Loucy (cell line): Measurements from ENCODE around the gene BMF.
A peak's percentile ranks its signal among the peaks of the same experiment; 100 is the strongest.

Experiments
- H2AFZ ChIP-seq: fragments of 200-600 bp; sonication (generic); 2 replicates; pipeline ENCODE4 v1.6.0; 2016; ENCODE audit warnings: antibody characterized with exemption, mild to moderate bottlenecking, low read length, moderate library complexity
- H3F3A ChIP-seq: fragments of 200-600 bp; 2 replicates; pipeline ENCODE4 v1.6.0; 2016; ENCODE audit warnings: antibody characterized with exemption, low read depth, mild to moderate bottlenecking
- H3K27me3 ChIP-seq: fragments of 200-600 bp; sonication (generic); 2 replicates; pipeline ENCODE4 v1.6.1; 2014; ENCODE audit warnings: low read length, mild to moderate bottlenecking; ENCODE audit not compliant: insufficient read depth, poor library complexity, severe bottlenecking
- H3K36me3 ChIP-seq: fragments of 200-600 bp; sonication (generic); 2 replicates; pipeline ENCODE4 v1.6.1; 2016; ENCODE audit warnings: low read length; ENCODE audit not compliant: insufficient read depth
- H3K4me1 ChIP-seq: fragments of 200-600 bp; sonication (generic); 2 replicates; pipeline ENCODE4 v1.5.1; 2014; ENCODE audit warnings: low read length, mild to moderate bottlenecking; ENCODE audit not compliant: insufficient read depth, poor library complexity, severe bottlenecking
- H3K4me2 ChIP-seq: fragments of 200-600 bp; sonication (generic); 2 replicates; pipeline ENCODE4 v1.6.0; 2014; ENCODE audit warnings: antibody characterized with exemption, low read length, low read depth, mild to moderate bottlenecking; ENCODE audit not compliant: poor library complexity, severe bottlenecking
- H3K4me3 ChIP-seq: fragments of 200-600 bp; sonication (generic); 2 replicates; pipeline ENCODE4 v1.5.1; 2014; ENCODE audit warnings: low read length, mild to moderate bottlenecking, mixed read lengths; ENCODE audit not compliant: poor library complexity, severe bottlenecking
- H3K79me2 ChIP-seq: fragments of 200-600 bp; sonication (generic); 2 replicates; pipeline ENCODE4 v1.6.1; 2014; ENCODE audit warnings: low read length; ENCODE audit not compliant: insufficient read depth
- H3K9ac ChIP-seq: fragments of 200-600 bp; sonication (generic); 2 replicates; pipeline ENCODE4 v1.6.0; 2014; ENCODE audit warnings: mild to moderate bottlenecking, low read depth, low read length, moderate library complexity; ENCODE audit not compliant: poor library complexity, severe bottlenecking
- H3K9me2 ChIP-seq: fragments of 200-600 bp; sonication (generic); replicated peaks from 2 replicates; pipeline ENCODE4 v1.6.1; 2016; ENCODE audit warnings: low read depth, low read length, mixed read lengths
- H3K9me3 ChIP-seq: fragments of 200-600 bp; sonication (generic); 2 replicates; pipeline ENCODE4 v1.6.1; 2014; ENCODE audit warnings: mild to moderate bottlenecking, antibody characterized with exemption, low read length, low read depth; ENCODE audit not compliant: insufficient read depth
- H4K20me1 ChIP-seq: fragments of 200-600 bp; sonication (generic); 2 replicates; pipeline ENCODE4 v1.6.0; 2014; ENCODE audit warnings: antibody characterized with exemption, low read length, mild to moderate bottlenecking; ENCODE audit not compliant: insufficient read depth, poor library complexity, severe bottlenecking
- EZH2phosphoT487 ChIP-seq: fragments of 200-600 bp; IDR thresholded peaks from 2 replicates; pipeline ENCODE4 v1.6.1; 2018; ENCODE audit warnings: antibody characterized with exemption, mild to moderate bottlenecking, moderate library complexity, borderline replicate concordance
- TF ChIP-seq, protein P1 (sequence below): fragments of 200-600 bp; sonication (generic); conservative IDR thresholded peaks from 2 replicates; pipeline ENCODE4 v1.5.1; 2014; ENCODE audit warnings: mild to moderate bottlenecking, antibody characterized with exemption, low read length

The BMF gene

DNA sequence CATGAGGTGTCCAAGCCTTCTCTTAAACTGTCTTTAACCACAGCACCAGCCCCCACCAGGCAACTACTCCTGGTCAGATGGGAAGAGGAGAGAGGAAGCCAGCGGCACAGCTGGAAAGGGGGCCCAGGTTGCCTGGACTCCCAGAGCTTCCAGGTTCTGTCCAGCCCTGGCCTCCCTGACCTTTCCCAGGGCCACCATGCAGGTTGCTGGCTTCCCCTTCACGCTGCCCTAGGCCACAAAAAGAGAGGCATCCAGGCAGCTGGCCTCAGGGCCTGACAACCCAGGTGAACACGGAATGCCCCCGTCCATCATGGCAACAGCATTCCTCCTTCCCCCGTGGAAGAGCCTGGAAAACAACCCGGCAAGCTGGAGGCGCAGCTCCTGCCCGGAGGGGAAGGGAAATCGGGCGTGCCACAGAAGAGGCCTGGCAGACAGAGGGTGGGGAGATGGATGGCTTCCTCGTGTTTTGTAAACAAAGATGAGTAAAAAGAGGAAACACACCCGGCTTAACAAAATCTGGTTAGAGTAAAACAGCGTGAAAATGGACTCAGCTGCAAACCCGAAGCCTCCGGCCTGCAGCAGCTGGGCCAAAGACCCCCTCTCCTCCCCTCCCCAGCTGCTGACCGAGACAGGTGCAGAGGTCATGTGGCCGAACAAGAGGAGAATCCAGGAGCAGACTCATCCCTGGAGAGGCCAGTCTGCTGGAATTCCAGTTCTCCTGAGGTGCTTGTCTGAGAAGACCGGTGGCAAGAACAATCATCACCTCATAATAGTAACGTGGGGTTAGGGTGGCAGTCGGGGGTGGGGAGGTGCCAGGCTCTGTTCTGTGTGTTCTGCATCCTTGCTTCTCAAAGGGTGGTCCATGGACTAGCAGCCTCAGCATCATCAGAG lies 15.5 kb downstream of the BMF start:
- H3K9ac ChIP-seq, result peak overlapping the region; percentile 34
- no peak overlapping the region for H3K4me2 ChIP-seq
- no peak overlapping the region for H3K4me3 ChIP-seq
- H2AFZ ChIP-seq, result no peak overlapping the region
- no peaks in the 10 kb centered on the region for H3K79me2 ChIP-seq
- no peaks in the 10 kb centered on the region for H3K9me3 ChIP-seq
- H3K36me3 ChIP-seq, result peaks cover 12% of the 10 kb centered on the region; the same call in 1 of the 2 replicates
- TF ChIP-seq, protein P1, sequence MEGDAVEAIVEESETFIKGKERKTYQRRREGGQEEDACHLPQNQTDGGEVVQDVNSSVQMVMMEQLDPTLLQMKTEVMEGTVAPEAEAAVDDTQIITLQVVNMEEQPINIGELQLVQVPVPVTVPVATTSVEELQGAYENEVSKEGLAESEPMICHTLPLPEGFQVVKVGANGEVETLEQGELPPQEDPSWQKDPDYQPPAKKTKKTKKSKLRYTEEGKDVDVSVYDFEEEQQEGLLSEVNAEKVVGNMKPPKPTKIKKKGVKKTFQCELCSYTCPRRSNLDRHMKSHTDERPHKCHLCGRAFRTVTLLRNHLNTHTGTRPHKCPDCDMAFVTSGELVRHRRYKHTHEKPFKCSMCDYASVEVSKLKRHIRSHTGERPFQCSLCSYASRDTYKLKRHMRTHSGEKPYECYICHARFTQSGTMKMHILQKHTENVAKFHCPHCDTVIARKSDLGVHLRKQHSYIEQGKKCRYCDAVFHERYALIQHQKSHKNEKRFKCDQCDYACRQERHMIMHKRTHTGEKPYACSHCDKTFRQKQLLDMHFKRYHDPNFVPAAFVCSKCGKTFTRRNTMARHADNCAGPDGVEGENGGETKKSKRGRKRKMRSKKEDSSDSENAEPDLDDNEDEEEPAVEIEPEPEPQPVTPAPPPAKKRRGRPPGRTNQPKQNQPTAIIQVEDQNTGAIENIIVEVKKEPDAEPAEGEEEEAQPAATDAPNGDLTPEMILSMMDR, result no peak
- TF ChIP-seq EZH2phosphoT487, result no peak
- H4K20me1 ChIP-seq, result no peaks in the 10 kb centered on the region
- H3F3A ChIP-seq, result no peaks in the 10 kb centered on the region
- H3K4me1 ChIP-seq, result peaks cover 49% of the 10 kb centered on the region
- H3K9me2 ChIP-seq, result no peaks in the 10 kb centered on the region
- no peaks in the 10 kb centered on the region for H3K27me3 ChIP-seq

DNA sequence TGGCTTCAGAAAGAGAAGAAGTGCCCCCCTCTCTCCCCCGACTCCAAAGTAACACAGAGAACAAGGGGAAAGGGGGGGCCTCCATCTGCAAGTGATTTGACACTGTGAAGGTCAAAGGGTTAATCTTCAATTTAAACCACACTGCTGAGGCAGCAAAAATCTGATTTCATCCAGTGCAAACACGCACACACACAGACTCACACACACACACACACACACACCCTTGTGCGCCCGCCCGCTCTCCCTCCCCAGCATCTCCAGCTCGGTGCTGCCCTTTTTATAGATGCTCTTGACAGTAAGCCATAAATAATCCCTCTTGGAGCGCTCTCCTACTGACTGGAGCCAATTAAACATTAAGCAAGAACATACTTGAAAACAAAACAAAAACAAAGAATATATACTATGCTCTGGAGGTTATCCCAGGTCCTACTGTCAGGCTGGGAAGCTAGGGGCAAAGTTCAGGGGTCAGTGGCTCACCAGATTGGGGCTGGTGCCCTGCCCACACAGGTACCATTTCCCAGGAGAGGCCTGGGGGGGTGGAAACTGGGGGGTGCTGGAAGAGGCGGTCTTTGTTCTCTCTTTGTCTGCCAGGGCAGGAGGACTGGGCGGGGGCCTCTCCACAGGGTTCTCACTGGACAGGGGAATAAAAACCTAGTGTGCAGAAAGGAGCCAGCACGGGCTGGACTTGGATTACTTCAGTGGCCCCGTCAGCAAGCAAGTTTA lies 16.3 kb downstream of the BMF start:
- H2AFZ ChIP-seq, result no peak overlapping the region
- peaks cover 12% of the 10 kb centered on the region; the same call in 1 of the 2 replicates for H3K36me3 ChIP-seq
- no peaks in the 10 kb centered on the region for H3K9me3 ChIP-seq
- peak overlapping the region; percentile 34 for H3K9ac ChIP-seq
- H3K4me1 ChIP-seq, result peaks cover 41% of the 10 kb centered on the region
- H3K79me2 ChIP-seq, result no peaks in the 10 kb centered on the region
- H3F3A ChIP-seq, result no peaks in the 10 kb centered on the region
- H3K27me3 ChIP-seq, result no peaks in the 10 kb centered on the region
- H3K9me2 ChIP-seq, result no peaks in the 10 kb centered on the region
- TF ChIP-seq EZH2phosphoT487, result no peak
- TF ChIP-seq, protein P1, result no peak
- no peak overlapping the region for H3K4me3 ChIP-seq
- no peaks in the 10 kb centered on the region for H4K20me1 ChIP-seq
- no peak overlapping the region for H3K4me2 ChIP-seq

GRCh38 chr15:40091861-40092255 lies 16.8 kb downstream of the BMF start:
- H3K79me2 ChIP-seq, result no peaks in the 10 kb centered on the region
- no peaks in the 10 kb centered on the region for H3F3A ChIP-seq
- peaks cover 35% of the 10 kb centered on the region for H3K4me1 ChIP-seq
- no peak overlapping the region for H2AFZ ChIP-seq
- no peaks in the 10 kb centered on the region for H3K9me3 ChIP-seq
- peaks cover 12% of the 10 kb centered on the region; the same call in 1 of the 2 replicates for H3K36me3 ChIP-seq
- no peaks in the 10 kb centered on the region for H4K20me1 ChIP-seq
- H3K4me2 ChIP-seq, result no peak overlapping the region
- H3K9me2 ChIP-seq, result no peaks in the 10 kb centered on the region
- no peaks in the 10 kb centered on the region for H3K27me3 ChIP-seq
- H3K4me3 ChIP-seq, result no peak overlapping the region
- no peak overlapping the region for H3K9ac ChIP-seq
- TF ChIP-seq EZH2phosphoT487, result no peak
- TF ChIP-seq, protein P1, result no peak
